D721Med (cell line): ENCODE measurements around the gene SLC31A1.

Experiments
- DNase-seq: peaks from one replicate; pipeline ENCODE4 v3.0.0; 2011; ENCODE audit warnings: low spot score; ENCODE audit not compliant: insufficient read length
- FAIRE-seq: peaks from 2 replicates; lab custom pipeline; 2011; peaks lifted over from hg19 to GRCh38; lab: Jason Lieb, UNC
- TF ChIP-seq, protein P1 (sequence below): IDR thresholded peaks from 2 replicates; pipeline ENCODE4 v1.5.1; 2012; ENCODE audit warnings: mild to moderate bottlenecking, control low read depth; ENCODE audit not compliant: insufficient read depth; ENCODE audit errors: missing control alignments

Gene SLC31A1

DNA sequence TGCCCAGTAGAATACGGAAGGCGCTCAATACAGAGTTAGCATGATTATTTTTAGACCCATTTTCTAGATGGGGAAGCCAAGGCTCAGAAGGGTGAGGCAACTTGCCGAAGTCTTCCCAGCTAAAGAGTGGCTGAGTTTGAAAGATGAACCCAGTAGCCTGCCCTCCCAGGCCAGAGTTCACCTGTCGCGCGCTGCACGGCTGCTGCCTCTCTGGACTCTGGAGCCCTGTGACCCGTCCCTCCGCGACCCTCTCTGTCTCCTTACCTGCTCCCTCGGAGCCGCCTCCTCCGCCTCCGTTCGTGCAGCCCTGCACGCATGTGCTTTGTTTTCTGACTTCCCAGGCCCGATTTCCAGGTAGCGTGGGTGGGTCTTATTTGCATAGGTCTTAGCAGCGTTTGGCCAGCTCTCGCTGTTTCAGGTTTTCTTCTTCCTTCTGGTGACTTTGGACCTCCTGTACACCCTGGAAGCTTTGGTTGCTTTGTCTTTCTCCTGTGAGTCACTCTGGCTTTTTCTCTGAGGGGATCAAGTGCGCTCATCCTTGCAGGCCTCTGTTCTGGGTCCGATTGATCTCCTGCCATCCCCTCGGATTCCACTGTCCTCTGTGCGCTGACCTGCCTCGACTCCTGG, 81.6 kb downstream of the SLC31A1 start, which contains the start of gene RNF183:
RNF183 (minus strand) TSS at position 585 of the 627 bp plus-strand sequence. CDS start 5,192 bp downstream, outside the sequence.
- DNase-seq (no peak), FAIRE-seq (no peak)
- TF ChIP-seq, protein P1, sequence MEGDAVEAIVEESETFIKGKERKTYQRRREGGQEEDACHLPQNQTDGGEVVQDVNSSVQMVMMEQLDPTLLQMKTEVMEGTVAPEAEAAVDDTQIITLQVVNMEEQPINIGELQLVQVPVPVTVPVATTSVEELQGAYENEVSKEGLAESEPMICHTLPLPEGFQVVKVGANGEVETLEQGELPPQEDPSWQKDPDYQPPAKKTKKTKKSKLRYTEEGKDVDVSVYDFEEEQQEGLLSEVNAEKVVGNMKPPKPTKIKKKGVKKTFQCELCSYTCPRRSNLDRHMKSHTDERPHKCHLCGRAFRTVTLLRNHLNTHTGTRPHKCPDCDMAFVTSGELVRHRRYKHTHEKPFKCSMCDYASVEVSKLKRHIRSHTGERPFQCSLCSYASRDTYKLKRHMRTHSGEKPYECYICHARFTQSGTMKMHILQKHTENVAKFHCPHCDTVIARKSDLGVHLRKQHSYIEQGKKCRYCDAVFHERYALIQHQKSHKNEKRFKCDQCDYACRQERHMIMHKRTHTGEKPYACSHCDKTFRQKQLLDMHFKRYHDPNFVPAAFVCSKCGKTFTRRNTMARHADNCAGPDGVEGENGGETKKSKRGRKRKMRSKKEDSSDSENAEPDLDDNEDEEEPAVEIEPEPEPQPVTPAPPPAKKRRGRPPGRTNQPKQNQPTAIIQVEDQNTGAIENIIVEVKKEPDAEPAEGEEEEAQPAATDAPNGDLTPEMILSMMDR, result no peak

DNA sequence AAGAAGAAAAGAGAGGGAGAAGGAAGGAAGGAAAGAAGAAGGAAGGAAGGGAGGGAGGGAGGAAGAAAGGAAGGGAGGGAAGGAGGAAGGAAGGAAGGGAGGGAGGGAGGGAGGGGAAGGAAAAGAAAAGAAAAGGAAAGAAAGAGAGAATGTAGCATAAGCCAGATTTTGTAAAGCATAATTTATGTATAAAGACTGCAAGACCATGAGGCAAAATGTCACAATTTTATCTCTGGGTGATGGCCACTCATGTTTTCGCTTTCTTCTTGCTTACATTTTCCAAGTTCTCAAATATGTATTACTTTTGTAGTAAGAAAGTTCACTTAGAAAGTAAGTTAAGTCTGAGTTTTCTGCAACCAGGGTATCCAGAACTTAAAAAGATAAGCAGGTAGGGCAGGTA, 85.2 kb downstream of the SLC31A1 start:
- TF ChIP-seq, protein P1, result no peak
- FAIRE-seq (no peak), DNase-seq (no peak)

DNA sequence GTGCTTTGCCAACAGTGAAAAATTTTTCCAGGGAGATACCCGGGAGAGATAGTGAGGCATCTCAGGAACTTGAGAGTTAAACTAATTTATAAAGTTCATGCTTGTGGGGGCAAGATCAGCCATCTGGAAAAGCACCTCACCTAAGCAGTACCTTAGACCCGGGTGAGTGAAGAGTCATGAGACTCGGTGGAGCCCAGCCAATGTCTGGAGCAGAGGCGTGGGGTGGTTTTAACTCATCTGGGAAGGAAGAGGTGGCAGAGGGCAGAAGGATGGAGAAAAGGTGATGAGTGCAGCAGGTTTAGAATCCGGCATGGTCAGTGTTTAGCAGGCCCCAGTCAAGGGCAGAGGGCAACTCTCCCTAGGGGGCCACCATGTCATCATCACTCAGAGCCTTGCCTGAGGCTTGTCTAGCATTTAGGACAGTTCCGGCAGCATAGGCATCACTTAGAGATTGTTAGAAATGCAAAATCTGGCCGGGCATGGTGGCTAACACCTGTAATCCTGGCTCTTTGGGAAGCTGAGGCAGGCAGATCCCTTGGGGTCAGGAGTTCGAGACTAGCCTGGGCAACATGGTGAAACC, 86.1 kb downstream of the SLC31A1 start:
- DNase-seq, result no peak
- TF ChIP-seq, protein P1, result no peak
- no peak for FAIRE-seq

DNA sequence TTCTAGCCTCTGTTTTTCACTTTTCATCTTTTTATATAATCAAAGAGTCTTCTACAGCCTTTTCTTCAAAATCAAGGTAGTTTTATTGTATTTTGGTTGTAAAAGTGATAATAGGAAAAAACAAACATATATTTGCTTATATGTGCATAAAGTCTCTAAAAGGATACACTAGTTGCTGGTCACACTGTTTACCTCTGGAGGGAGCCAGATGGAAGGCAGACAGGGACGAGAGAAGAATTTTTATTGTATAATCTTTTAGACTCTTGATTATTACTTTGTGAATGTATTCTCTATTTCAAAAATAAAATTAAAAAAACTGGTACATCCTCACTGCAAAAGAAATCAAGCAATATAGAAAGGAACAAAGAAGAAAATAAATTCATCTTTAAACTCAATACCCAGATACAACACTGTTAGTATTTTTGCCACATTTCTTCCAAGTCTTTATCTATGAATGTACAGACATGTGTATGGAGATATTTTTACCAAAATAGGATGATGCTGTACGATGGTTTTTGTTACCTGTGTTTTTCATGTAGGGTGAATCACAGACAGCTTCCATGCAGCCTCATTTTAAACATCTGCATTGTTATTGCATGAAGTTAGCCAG, 88.0 kb downstream of the SLC31A1 start:
- FAIRE-seq (no peak), DNase-seq (no peak)
- TF ChIP-seq, protein P1, result peak; percentile 85

DNA sequence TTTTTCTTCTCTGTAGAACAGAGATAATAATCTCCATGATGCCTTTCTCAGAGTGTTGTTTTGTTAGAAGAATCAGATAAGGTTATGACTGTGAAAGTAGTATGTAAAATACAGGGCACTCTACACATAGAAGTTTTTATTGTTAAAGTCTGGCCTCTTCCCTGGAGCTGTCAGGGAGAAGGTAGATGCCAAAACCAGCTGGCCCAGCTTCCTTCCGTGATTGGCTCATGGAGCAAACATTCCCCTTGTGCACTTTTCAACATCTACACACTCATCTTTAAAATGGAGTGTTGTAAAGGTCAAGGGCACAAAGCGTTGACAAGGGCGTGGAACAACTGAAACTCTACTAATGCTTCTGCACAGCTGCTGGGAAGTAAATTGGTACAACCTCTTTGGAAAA, 89.2 kb downstream of the SLC31A1 start:
- DNase-seq, result no peak
- TF ChIP-seq, protein P1, result no peak
- no peak for FAIRE-seq

DNA sequence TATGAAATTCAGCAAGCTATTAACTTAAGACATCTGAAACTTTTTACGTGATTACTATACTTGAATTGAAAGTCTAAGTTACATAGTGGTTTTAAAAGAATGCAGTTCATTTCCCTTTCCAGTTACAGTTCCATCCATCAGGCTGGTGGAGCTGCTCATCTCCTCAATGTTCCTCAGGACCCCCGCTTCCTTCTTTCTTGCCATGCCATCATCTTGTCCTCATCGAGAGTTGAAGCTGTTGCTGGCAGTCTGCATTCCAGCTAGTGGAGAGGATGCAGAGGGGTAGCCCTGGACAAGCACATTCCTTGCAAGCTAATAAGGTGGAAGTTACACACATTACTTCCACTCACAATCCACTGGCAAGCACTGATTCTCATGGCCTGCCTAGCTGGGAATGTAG, 90.6 kb downstream of the SLC31A1 start:
- FAIRE-seq, result no peak
- no peak for DNase-seq
- TF ChIP-seq, protein P1, result no peak

DNA sequence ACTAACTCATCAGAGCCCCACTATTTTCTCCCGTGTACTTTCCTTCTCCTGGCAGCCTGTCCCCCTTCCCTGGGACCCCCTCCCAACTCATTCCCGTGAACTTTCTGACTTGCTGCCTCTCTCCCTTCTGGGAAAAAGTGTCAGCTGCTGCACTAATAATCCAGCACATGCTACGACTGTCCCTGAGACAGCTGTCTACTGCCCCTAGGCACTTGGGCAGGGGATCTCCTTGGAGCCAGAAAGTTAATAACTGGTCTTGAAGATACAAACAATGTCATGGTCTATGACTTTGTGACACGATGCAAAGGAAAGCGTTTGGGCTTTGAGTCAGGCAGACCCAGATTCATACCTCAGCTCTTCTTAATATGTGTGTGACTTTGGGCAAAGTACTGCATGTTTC, 91.9 kb downstream of the SLC31A1 start:
- DNase-seq (no peak), FAIRE-seq (no peak)
- TF ChIP-seq, protein P1, result no peak
